ENCODE measurements around the gene LDLRAD4.
"Not testable (repeated sequence)": the region's sequence is repeated elsewhere in the genome, so short reads cannot be mapped to it uniquely, and the experiment has no call there.

LDLRAD4 gene

DNA sequence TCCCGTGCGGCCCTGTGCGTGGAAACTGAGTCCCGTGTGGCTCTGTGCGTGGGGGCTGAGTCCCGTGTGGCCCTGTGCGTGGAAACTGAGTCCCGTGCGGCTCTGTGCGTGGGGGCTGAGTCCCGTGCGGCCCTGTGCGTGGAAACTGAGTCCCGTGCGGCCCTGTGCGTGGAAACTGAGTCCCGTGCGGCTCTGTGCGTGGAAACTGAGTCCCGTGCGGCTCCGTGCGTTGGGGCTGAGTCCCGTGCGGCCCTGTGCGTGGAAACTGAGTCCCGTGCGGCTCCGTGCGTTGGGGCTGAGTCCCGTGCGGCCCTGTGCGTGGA, 43.8 kb downstream of the LDLRAD4 start:
- not testable (repeated sequence) for H3K27ac ChIP-seq (ENCODE audit: low read depth, low read length); H3K9ac ChIP-seq (ENCODE audit: low read length in 5 of 5)

DNA sequence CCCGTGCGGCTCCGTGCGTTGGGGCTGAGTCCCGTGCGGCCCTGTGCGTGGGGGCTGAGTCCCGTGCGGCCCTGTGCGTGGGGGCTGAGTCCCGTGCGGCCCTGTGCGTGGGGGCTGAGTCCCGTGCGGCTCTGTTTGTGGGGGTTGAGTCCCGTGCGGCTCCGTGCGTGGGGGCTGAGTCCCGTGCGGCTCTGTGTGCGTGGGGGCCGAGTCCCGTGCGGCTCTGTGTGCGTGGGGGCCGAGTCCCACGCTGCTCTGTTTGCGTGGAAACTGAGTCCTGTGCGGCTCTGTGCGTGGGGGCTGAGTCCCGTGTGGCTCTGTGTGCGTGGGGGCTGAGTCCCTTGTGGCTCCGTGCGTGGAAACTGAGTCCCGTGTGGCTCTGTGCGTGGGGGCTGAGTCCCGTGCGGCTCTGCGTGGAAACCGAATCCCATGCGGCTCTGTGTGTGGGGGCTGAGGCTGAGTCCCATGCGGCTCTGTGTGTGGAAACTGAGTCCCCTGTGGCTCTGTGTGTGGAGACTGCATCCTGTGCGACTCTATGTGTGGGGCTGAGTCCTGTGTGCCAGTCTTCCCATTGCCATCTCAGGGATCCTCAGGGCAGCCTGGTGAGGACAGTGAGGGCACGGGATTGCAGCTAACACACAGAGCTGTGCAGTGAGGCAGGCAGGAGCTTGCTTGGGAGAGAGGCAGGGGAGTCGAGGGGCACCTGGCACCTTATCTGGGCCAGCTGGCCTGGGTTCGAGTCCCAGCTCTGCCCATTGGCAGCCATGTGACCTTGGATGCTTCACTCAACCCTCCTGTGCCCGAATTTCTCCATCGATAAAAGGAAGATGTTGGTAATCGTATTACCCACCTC, 44.5 kb downstream of the LDLRAD4 start:
- Histone ChIP-seq H3K27ac (ENCODE audit: low read depth, low read length) (no peak overlapping the region), H3K4me1 (ENCODE audit: control insufficient read depth in 5 of 5, insufficient read depth in 5 of 5, low read length in 5 of 5) (peaks cover 26 to 78% (median 75%) of the 10 kb centered on the region in 5 donors), H3K9ac (ENCODE audit: low read length in 5 of 5) (no peak overlapping the region), H3K36me3 (ENCODE audit: control insufficient read depth in 5 of 5, insufficient read depth in 5 of 5, low read length in 5 of 5) (no peaks in the 10 kb centered on the region), H3K27me3 (ENCODE audit: control insufficient read depth in 5 of 5, insufficient read depth in 4 of 5, low read length in 5 of 5) (no peaks in the 10 kb centered on the region), H3K4me3 (ENCODE audit: low read depth in 1 of 5, low read length in 5 of 5) (no peak overlapping the region), H3K9me3 (ENCODE audit: control insufficient read depth in 5 of 5, low read length in 5 of 5) (no peaks in the 10 kb centered on the region)

More for the DNA sequence above, 43.8 kb downstream of the LDLRAD4 start:
- not testable (repeated sequence) for H3K4me3 ChIP-seq (ENCODE audit: low read depth in 1 of 5, low read length in 5 of 5); H3K27me3 ChIP-seq (ENCODE audit: control insufficient read depth in 5 of 5, insufficient read depth in 4 of 5, low read length in 5 of 5); H3K36me3 ChIP-seq (ENCODE audit: control insufficient read depth in 5 of 5, insufficient read depth in 5 of 5, low read length in 5 of 5); H3K9me3 ChIP-seq (ENCODE audit: control insufficient read depth in 5 of 5, low read length in 5 of 5)
- H3K4me1 ChIP-seq (ENCODE audit: control insufficient read depth in 5 of 5, insufficient read depth in 5 of 5, low read length in 5 of 5) = peaks cover 19 to 70% (median 68%) of the 10 kb centered on the region in 5 donors

DNA sequence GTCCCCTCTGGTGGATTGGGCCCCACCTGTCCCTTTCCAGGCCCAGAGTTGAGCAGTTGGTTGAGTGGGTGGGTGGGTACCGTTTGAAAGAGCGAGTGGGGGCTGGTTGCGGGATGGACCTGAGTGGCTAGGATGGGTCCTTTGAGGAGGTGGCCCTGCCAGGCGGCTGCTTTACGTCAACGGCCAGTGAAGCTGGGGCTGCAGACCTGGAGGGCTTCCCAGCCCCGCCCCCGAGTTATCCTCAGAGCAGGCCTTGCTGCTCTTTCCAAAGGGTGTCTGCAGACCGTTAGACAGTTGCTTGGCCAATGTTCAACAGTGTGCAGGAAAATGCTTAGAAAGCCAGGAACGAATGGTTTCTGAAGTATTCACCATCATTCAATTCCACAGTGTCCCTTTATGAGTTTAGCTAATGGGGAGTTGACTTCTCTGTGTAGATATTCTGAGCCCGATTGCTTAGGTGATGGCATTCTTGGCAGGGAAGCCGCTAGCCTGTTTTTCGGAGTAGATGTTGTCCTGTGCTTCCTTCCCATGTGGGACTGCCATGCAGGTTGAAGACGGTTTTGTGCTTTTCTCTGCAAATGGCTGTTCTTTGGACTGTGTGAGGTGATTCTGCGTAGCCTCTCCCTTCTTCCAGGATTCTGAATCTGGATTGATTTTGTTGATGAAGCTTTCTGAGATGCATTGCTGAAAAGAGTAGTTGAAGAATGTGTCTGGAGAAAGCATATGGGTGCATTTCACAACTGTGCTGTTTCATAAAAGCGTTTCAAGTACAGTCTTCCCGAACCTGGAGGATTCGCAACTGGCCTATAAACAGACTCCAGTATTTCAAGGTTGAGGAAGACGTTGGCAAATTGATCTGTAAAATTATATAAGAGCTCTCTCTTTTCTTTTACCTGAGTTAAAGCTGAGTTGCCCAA, 45.8 kb downstream of the LDLRAD4 start:
- Histone ChIP-seq H3K36me3 (ENCODE audit: control insufficient read depth in 5 of 5, insufficient read depth in 5 of 5, low read length in 5 of 5) (no peaks in the 10 kb centered on the region), H3K4me3 (ENCODE audit: low read depth in 1 of 5, low read length in 5 of 5) (no peak overlapping the region), H3K27ac (ENCODE audit: low read depth, low read length) (no peak overlapping the region), H3K27me3 (ENCODE audit: control insufficient read depth in 5 of 5, insufficient read depth in 4 of 5, low read length in 5 of 5) (no peaks in the 10 kb centered on the region), H3K9ac (ENCODE audit: low read length in 5 of 5) (no peak overlapping the region), H3K9me3 (ENCODE audit: control insufficient read depth in 5 of 5, low read length in 5 of 5) (no peaks in the 10 kb centered on the region), H3K4me1 (ENCODE audit: control insufficient read depth in 5 of 5, insufficient read depth in 5 of 5, low read length in 5 of 5) (peaks cover 29 to 83% (median 82%) of the 10 kb centered on the region in 5 donors)

DNA sequence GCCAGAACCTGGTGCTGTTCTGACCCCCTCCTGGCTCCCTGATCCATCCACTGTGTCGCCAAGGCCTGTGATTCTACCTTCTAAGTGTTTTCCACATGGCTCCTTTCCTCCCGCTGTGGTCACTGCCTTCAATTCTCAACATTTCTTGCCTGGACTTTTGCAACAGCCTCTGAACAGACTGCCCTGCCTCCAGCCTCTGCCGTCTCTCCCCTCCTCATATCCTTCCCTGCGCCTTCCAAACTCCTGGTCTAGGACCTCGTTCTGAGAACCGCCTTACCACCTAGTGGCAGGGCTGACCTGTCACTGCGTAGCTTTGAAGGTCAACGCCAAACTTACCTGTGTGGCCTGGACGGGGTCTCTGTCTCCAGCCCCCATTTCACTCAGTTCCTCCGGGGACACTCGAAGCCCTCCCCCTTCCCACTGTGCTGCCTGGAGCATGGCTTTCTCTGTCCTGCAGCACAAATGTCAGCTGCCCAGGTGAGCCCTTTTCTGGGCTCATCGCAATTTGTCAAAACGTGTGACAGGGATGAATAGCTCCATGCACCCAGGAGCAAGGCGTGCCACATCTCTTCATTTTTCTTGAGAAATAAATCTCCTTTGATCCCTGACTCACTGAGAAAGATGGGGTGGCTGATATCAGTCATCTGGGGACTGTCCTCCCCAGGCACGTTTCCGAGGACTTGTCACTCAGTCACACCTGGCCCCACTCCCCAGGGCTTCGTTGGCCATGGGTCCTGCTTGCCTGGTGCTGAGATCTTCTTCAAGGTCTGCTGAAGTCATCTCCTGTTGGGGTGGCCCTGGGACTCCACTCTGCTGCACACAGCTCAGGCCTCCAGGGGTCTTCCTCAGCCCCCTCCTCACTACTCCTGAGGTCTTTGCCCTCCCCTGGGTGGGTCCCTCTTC, 46.7 kb downstream of the LDLRAD4 start:
- Histone ChIP-seq H3K9me3 (ENCODE audit: control insufficient read depth in 5 of 5, low read length in 5 of 5) (no peaks in the 10 kb centered on the region), H3K4me1 (ENCODE audit: control insufficient read depth in 5 of 5, insufficient read depth in 5 of 5, low read length in 5 of 5) (peaks cover 30 to 84% (median 82%) of the 10 kb centered on the region in 5 donors), H3K27ac (ENCODE audit: low read depth, low read length) (no peak overlapping the region), H3K4me3 (ENCODE audit: low read depth in 1 of 5, low read length in 5 of 5) (no peak overlapping the region), H3K9ac (ENCODE audit: low read length in 5 of 5) (no peak overlapping the region), H3K27me3 (ENCODE audit: control insufficient read depth in 5 of 5, insufficient read depth in 4 of 5, low read length in 5 of 5) (no peaks in the 10 kb centered on the region), H3K36me3 (ENCODE audit: control insufficient read depth in 5 of 5, insufficient read depth in 5 of 5, low read length in 5 of 5) (no peaks in the 10 kb centered on the region)

DNA sequence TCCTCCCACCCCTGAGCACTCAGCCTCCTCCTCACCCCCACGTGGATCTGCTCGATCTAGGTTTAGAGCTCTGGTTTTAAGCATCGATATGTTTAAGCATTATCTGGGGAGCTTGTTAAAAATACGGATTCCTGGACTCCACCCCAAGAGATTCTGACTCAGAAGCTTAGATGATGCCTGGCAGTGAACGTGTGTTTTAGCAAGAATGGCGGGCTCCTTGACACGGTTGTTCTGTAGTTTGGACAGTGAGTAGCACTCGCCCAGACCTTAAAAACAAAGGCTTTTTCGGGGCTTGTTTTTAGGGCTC, 47.3 kb downstream of the LDLRAD4 start:
- peak overlapping the region in 1 of 5 donors; percentile 15 for H3K9ac ChIP-seq (ENCODE audit: low read length in 5 of 5)
- peak overlapping the region in 3 of 5 donors; percentile 35 to 40 (median 38) for H3K4me3 ChIP-seq (ENCODE audit: low read depth in 1 of 5, low read length in 5 of 5)

DNA sequence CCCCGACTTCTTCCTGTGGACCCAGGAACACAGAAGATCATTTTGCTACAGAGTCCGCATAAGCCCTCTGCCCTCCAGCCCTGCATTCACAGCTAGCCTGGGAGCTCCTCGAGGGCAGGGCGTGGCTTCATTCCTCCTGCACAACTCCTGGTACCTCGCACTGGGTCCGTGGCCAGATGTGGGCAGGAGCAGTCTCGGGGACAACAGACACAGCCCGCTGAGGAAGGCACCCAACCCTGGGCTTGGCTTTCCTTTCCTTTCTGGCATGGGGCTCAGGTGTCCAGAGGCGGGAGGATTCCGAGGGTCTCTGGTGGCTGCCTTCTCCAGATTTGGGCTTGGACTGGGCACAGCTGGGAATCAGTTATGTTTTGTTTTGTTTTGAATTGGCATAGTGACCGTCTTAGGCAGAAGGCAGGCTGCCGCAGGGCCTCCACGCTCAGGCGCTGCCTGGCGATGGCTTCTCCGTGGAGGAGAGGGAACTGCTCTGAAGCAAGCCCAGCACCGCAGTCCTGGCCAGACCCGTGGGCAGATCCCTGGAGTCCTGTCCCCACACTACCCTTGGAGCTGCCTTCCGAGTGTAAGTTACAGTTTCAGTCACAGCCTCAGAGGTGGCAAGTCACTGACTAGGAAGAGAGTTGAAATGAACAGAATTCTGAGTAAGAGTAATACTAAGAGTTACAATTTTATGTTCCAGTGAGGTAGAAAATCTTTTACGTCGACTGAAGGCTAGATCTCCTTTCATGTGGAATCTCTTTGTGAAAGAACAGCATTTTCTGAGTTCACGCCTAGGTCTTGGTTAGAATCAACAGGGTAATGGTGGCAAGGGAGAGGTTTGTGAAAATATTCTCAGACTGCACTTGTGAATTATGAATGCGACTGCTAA, 47.9 kb downstream of the LDLRAD4 start:
- no peaks in the 10 kb centered on the region for H3K9me3 ChIP-seq (ENCODE audit: control insufficient read depth in 5 of 5, low read length in 5 of 5)
- H3K9ac ChIP-seq (ENCODE audit: low read length in 5 of 5) = peak overlapping the region in 1 of 5 donors; percentile 42
- H3K27ac ChIP-seq (ENCODE audit: low read depth, low read length) = peak overlapping the region; percentile 42
- peaks cover 30 to 80% (median 74%) of the 10 kb centered on the region in 5 donors for H3K4me1 ChIP-seq (ENCODE audit: control insufficient read depth in 5 of 5, insufficient read depth in 5 of 5, low read length in 5 of 5)
- H3K27me3 ChIP-seq (ENCODE audit: control insufficient read depth in 5 of 5, insufficient read depth in 4 of 5, low read length in 5 of 5) = no peaks in the 10 kb centered on the region
- H3K4me3 ChIP-seq (ENCODE audit: low read depth in 1 of 5, low read length in 5 of 5) = peak overlapping the region in 3 of 5 donors; percentile 35 to 40 (median 38)
- H3K36me3 ChIP-seq (ENCODE audit: control insufficient read depth in 5 of 5, insufficient read depth in 5 of 5, low read length in 5 of 5) = no peaks in the 10 kb centered on the region

More for the DNA sequence above, 47.3 kb downstream of the LDLRAD4 start:
- no peaks in the 10 kb centered on the region for H3K36me3 ChIP-seq (ENCODE audit: control insufficient read depth in 5 of 5, insufficient read depth in 5 of 5, low read length in 5 of 5)
- peaks cover 30 to 82% (median 80%) of the 10 kb centered on the region in 5 donors for H3K4me1 ChIP-seq (ENCODE audit: control insufficient read depth in 5 of 5, insufficient read depth in 5 of 5, low read length in 5 of 5)
- H3K27ac ChIP-seq (ENCODE audit: low read depth, low read length) = peak overlapping the region; percentile 42
- no peaks in the 10 kb centered on the region for H3K27me3 ChIP-seq (ENCODE audit: control insufficient read depth in 5 of 5, insufficient read depth in 4 of 5, low read length in 5 of 5)
- no peaks in the 10 kb centered on the region for H3K9me3 ChIP-seq (ENCODE audit: control insufficient read depth in 5 of 5, low read length in 5 of 5)

DNA sequence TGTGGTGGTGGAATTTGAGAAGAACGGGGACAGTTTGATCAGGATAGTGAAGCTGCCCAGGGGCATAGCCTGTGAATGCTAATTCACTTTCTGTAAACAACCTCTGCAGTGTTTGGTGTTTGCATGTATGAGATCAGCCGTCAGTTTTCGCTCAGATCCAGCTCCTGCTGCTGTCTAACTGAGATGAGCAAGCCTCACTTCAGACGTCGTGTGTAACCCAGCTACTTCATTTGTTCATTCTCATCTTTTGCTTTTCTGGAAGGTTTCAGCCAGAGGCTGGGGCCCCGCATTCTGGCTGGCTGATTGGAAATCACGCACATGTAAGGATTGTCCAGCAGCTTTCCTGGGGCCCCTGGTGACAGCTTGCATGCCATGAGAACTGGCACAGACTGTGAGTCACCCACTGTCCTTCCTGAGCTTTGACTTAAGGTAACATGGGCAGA, 48.9 kb downstream of the LDLRAD4 start:
- Histone ChIP-seq H3K4me3 (ENCODE audit: low read depth in 1 of 5, low read length in 5 of 5) (no peak overlapping the region), H3K27ac (ENCODE audit: low read depth, low read length) (peak overlapping the region; percentile 42), H3K27me3 (ENCODE audit: control insufficient read depth in 5 of 5, insufficient read depth in 4 of 5, low read length in 5 of 5) (no peaks in the 10 kb centered on the region), H3K9me3 (ENCODE audit: control insufficient read depth in 5 of 5, low read length in 5 of 5) (no peaks in the 10 kb centered on the region), H3K36me3 (ENCODE audit: control insufficient read depth in 5 of 5, insufficient read depth in 5 of 5, low read length in 5 of 5) (no peaks in the 10 kb centered on the region), H3K9ac (ENCODE audit: low read length in 5 of 5) (no peak overlapping the region), H3K4me1 (ENCODE audit: control insufficient read depth in 5 of 5, insufficient read depth in 5 of 5, low read length in 5 of 5) (peaks cover 26 to 73% (median 68%) of the 10 kb centered on the region in 5 donors)

DNA sequence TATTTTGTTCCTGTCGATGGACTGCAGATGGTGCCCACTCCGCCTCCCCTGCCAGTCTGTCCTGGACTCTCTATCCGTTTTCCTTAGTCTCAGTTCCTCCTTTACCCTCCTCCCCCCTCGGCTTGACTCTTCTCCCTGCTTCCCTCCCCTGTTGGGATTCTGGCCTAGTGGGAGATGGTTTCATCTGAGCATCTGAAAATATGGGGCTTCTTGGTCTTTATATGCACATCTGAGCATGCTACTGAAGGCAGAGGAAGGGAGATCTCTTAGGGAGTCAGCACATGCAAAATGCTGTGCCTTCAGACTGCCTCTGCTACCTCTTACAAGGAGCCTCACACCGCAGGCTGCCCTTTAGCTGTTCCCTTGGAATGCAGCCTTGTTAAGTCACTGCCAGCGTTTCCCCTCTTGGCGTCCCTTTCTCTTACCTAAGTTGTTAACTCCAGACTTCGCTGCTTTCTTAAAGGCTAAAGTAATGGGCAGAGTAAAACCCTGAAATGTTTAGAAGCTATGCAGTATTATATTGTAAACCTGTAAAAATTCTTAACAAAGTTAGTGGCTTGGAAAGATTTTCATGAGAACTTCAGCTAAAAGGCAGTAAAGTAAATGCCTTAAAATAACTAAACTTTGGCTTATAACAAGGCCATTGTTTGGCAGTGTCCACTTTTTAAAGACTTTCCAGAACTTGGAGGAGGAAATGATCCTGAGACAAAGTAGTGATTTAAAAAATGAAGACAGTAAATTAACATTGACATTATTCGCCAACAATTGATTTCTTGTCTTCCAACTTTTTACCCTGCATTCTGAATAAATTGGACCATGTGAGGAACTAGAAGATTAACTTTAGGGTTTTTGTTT, 49.8 kb downstream of the LDLRAD4 start:
- Histone ChIP-seq H3K4me3 (ENCODE audit: low read depth in 1 of 5, low read length in 5 of 5) (peak overlapping the region in 1 of 5 donors; percentile 8), H3K27ac (ENCODE audit: low read depth, low read length) (peak overlapping the region; percentile 46), H3K36me3 (ENCODE audit: control insufficient read depth in 5 of 5, insufficient read depth in 5 of 5, low read length in 5 of 5) (no peaks in the 10 kb centered on the region), H3K27me3 (ENCODE audit: control insufficient read depth in 5 of 5, insufficient read depth in 4 of 5, low read length in 5 of 5) (no peaks in the 10 kb centered on the region), H3K9ac (ENCODE audit: low read length in 5 of 5) (peak overlapping the region in 3 of 5 donors; percentile 8 to 21 (median 12)), H3K4me1 (ENCODE audit: control insufficient read depth in 5 of 5, insufficient read depth in 5 of 5, low read length in 5 of 5) (peaks cover 26 to 73% (median 68%) of the 10 kb centered on the region in 5 donors), H3K9me3 (ENCODE audit: control insufficient read depth in 5 of 5, low read length in 5 of 5) (no peaks in the 10 kb centered on the region)
